ENCODE measurements around the gene BIRC2. TPM values are rescaled to one million over a fixed set of nuclear protein-coding genes. Genes with fewer than 3 reads are reported as not detected.

The BIRC2 gene
- total and polyA plus RNA-seq, 10 of the 15 experiments (the other 5 are each of a cell fraction or from before 2014, with no cell fraction given), result 13.8 to 75.8 (median 26.5) TPM

DNA sequence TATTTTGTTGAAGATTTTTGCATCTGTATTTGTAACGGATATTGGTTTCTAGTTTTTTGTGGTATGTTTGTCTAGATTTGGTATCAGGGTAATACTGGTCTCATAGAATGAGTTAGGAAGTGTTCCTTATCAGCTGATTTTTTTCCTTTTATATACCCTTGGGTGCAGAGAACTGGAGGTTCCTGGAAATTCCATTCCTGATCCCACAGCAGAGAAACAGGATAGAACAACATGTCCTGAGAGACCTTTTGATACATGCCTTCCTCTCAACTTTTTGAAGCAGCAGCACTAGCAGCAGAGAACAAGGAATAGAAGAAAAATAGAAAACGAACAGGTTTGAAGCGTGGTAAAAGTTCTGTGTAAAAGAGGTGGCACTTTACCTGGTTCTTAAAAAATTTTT, 36.8 kb downstream of the BIRC2 start:
- Histone ChIP-seq H4K20me1 (ENCODE audit: control insufficient read depth, insufficient read depth) (no peaks in the 10 kb centered on the region), H3K27me3 (replicated peaks in 1 of 2; ENCODE audit: control insufficient read depth in 2 of 2, insufficient read depth in 2 of 2, low read length in 1 of 2) (no peaks in the 10 kb centered on the region), H2AFZ (ENCODE audit: control insufficient read depth, low read depth, low read length) (no peak overlapping the region), H3K9ac (ENCODE audit: control insufficient read depth, insufficient read depth, low read length) (no peak overlapping the region), H3K4me2 (ENCODE audit: control insufficient read depth, insufficient read depth) (no peak overlapping the region), H3K27ac (ENCODE audit: control insufficient read depth, insufficient read depth) (no peak overlapping the region), H3K4me1 (ENCODE audit: control insufficient read depth, insufficient read depth, low read length) (no peaks in the 10 kb centered on the region), H3K4me3 (no peak overlapping the region), H3K36me3 (ENCODE audit: control insufficient read depth in 2 of 2, insufficient read depth in 2 of 2, low read length in 1 of 2) (peaks cover 4 to 14% of the 10 kb centered on the region in 2 experiments; a peak in 3 of 4 replicates), H3K79me2 (ENCODE audit: control insufficient read depth, insufficient read depth, low read length) (no peaks in the 10 kb centered on the region), H3K9me3 (replicated peaks; ENCODE audit: control insufficient read depth, insufficient read depth, low read length) (peaks cover 2% of the 10 kb centered on the region; the same call in 2 of the 3 replicates)
- ChIA-PET POLR2A (interaction anchor here (1.4 kb wide), 1 partner anchor 22 kb away, joined by 5 read pairs; no protein-coding TSS in a partner anchor), RAD21 (ENCODE audit: unreplicated experiment) (interaction anchor here (1.4 kb wide), 1 partner anchor 74 kb away, joined by 3 read pairs; no protein-coding TSS in a partner anchor), CTCF (interaction anchor here (0.9 to 4.0 kb wide), 6 partner anchors 12 to 282 kb away, joined by 3 to 16 read pairs (median 5); no protein-coding TSS in a partner anchor), SMC1A (ENCODE audit: uncharacterized antibody, unreplicated experiment) (interaction anchor here (0.6 to 1.6 kb wide), 2 partner anchors 16 to 63 kb away, joined by 4 to 5 read pairs; no protein-coding TSS in a partner anchor)
- FAIRE-seq (no peak), ATAC-seq (no peak), DNase-seq (ENCODE audit: low read depth, low spot score) (no peak)
- BruUV-seq (replicated peaks), result no TSS peak
- intact Hi-C loops (cut with micrococcal nuclease; ENCODE audit: unreplicated experiment) (no loop called here), in situ Hi-C loops (cut with MboI) (loop anchor here (25.0 kb wide), 1 partner anchor 103 kb away; no protein-coding TSS in a partner anchor)
- WGBS (ENCODE audit: insufficient coverage, insufficient replicate concordance, low lambda C conversion rate, missing lambda C conversion rate), result 82% methylated on average over 3 of the region's 3 CpGs
- TF ChIP-seq YY1 (IDR thresholded peaks at IDR 0.05; ENCODE audit: low read depth, low read length), result no peak

- TF ChIP-seq RUNX3 (IDR thresholded peaks at IDR 0.05; ENCODE audit: low read length) (no peak), RELB (IDR thresholded peaks at IDR 0.05; ENCODE audit: low read depth) (no peak), RB1 (IDR thresholded peaks at IDR 0.05; ENCODE audit: borderline replicate concordance) (no peak), HDGF (IDR thresholded peaks at IDR 0.05) (no peak), MYB (IDR thresholded peaks at IDR 0.05; ENCODE audit: borderline replicate concordance, low read depth, low read length) (no peak), RCOR1 (conservative IDR thresholded peaks at IDR 0.05; ENCODE audit: low read depth, low read length) (no peak), SREBF2 (IDR thresholded peaks at IDR 0.05; ENCODE audit: low read length) (no peak)
- no peak overlapping the region for H3K9ac ChIP-seq (ENCODE audit: control insufficient read depth, insufficient read depth, low read length)
- no peaks in the 10 kb centered on the region for H3K79me2 ChIP-seq (ENCODE audit: control insufficient read depth, insufficient read depth, low read length)
- no peak for ATAC-seq
- ChIA-PET POLR2A (interaction anchor here (1.4 kb wide), 1 partner anchor 23 kb away, joined by 5 read pairs; no protein-coding TSS in a partner anchor), CTCF (interaction anchor here (1.1 to 4.0 kb wide), 5 partner anchors 17 to 281 kb away, joined by 3 to 16 read pairs (median 6); no protein-coding TSS in a partner anchor), SMC1A (ENCODE audit: uncharacterized antibody, unreplicated experiment) (interaction anchor here (1.3 to 1.7 kb wide), 3 partner anchors 43 to 97 kb away, joined by 3 to 4 read pairs (median 3); no protein-coding TSS in a partner anchor), RAD21 (ENCODE audit: unreplicated experiment) (interaction anchor here (1.0 to 1.4 kb wide), 2 partner anchors 73 to 229 kb away, joined by 3 to 4 read pairs; no protein-coding TSS in a partner anchor)
- no peaks in the 10 kb centered on the region for H3K4me1 ChIP-seq (ENCODE audit: control insufficient read depth, insufficient read depth, low read length)
- peaks cover 5% of the 10 kb centered on the region; the same call in 2 of the 3 replicates for H3K9me3 ChIP-seq (replicated peaks; ENCODE audit: control insufficient read depth, insufficient read depth, low read length)
- in situ Hi-C loops (cut with MboI) (loop anchor here (25.0 kb wide), 1 partner anchor 103 kb away; no protein-coding TSS in a partner anchor), intact Hi-C loops (cut with micrococcal nuclease; ENCODE audit: unreplicated experiment) (no loop called here)
- peaks cover 7 to 20% of the 10 kb centered on the region in 2 experiments; a peak in 3 of 4 replicates for H3K36me3 ChIP-seq (ENCODE audit: control insufficient read depth in 2 of 2, insufficient read depth in 2 of 2, low read length in 1 of 2)
- H2AFZ ChIP-seq (ENCODE audit: control insufficient read depth, low read depth, low read length), result no peak overlapping the region
- no peaks in the 10 kb centered on the region for H4K20me1 ChIP-seq (ENCODE audit: control insufficient read depth, insufficient read depth)
- H3K27ac ChIP-seq (ENCODE audit: control insufficient read depth, insufficient read depth), result no peak overlapping the region
- no peak overlapping the region for H3K4me3 ChIP-seq
- whole genome bisulfite sequencing (ENCODE audit: insufficient coverage, insufficient replicate concordance, low lambda C conversion rate, missing lambda C conversion rate), result 96% methylated on average over 15 of the region's 15 CpGs
- no peak overlapping the region for H3K4me2 ChIP-seq (ENCODE audit: control insufficient read depth, insufficient read depth)
- DNase-seq (ENCODE audit: low read depth, low spot score), result no peak
- FAIRE-seq, result no peak
- no TSS peak for BruUV-seq (replicated peaks)
- no peaks in the 10 kb centered on the region for H3K27me3 ChIP-seq (replicated peaks in 1 of 2; ENCODE audit: control insufficient read depth in 2 of 2, insufficient read depth in 2 of 2, low read length in 1 of 2)
Measured at GRCh38 chr11:102384419-102385079, 37.5 kb downstream of the BIRC2 start.

Data from GM12878 (cell line).